WTC11 (cell line): ENCODE data around the gene TSPAN18. TPM values are rescaled to one million over a fixed set of nuclear protein-coding genes. Genes with fewer than 3 reads are reported as not detected.

Experiments used
- ATAC-seq: fragments of 200-7000 bp; cut with Tn5 transposase; 2 replicates; pipeline ENCODE4 v1.10.0; 2021; ENCODE audit warnings: mild to moderate bottlenecking, moderate library complexity
- CTCF ChIA-PET: fragments of 300-600 bp; sonication (Branson Sonifier 250); formaldehyde crosslinking; loops from one replicate; lab custom pipeline; 2021; ENCODE audit warnings: antibody characterized with exemption; lab: Charles Lee
- POLR2A ChIA-PET: fragments of 350-600 bp; sonication (Branson Sonifier 250); formaldehyde crosslinking; loops from one replicate; lab custom pipeline; 2021; ENCODE audit warnings: antibody characterized with exemption; lab: Charles Lee
- DNase-seq: peaks from one replicate; pipeline ENCODE4 v3.0.0; 2021; ENCODE audit warnings: low spot score
- H3K27ac Mint-ChIP-seq: 2 replicates; pipeline ENCODE4 v1.8.0; 2021; ENCODE audit warnings: mixed read lengths
- H3K27me3 Mint-ChIP-seq: 2 replicates; pipeline ENCODE4 v1.8.0; 2021; ENCODE audit warnings: low read depth, mild to moderate bottlenecking, moderate library complexity, mixed read lengths
- H3K36me3 Mint-ChIP-seq: 2 replicates; pipeline ENCODE4 v1.8.0; 2021; ENCODE audit warnings: mixed read lengths
- H3K4me1 Mint-ChIP-seq: 2 replicates; pipeline ENCODE4 v1.8.0; 2022; ENCODE audit warnings: mixed read lengths
- H3K4me3 Mint-ChIP-seq: 2 replicates; pipeline ENCODE4 v1.8.0; 2021; ENCODE audit warnings: mild to moderate bottlenecking, moderate library complexity, mixed read lengths
- H3K9me3 Mint-ChIP-seq: 2 replicates; pipeline ENCODE4 v1.8.0; 2021; ENCODE audit warnings: mixed read lengths
- ATF6 ChIP-seq: sonication (generic); formaldehyde crosslinking; IDR thresholded peaks from 2 replicates; pipeline ENCODE4 v1.8.1; 2023; ENCODE audit warnings: mild to moderate bottlenecking, missing genetic modification reagents
- E2F4 ChIP-seq: sonication (generic); formaldehyde crosslinking; IDR thresholded peaks from 2 replicates; pipeline ENCODE4 v1.8.1; 2022; ENCODE audit warnings: low read depth, mild to moderate bottlenecking, moderate library complexity, missing genetic modification reagents, borderline replicate concordance
- GABPB1 ChIP-seq: sonication (generic); formaldehyde crosslinking; IDR thresholded peaks from 2 replicates; pipeline ENCODE4 v1.8.1; 2023; ENCODE audit warnings: mild to moderate bottlenecking, missing genetic modification reagents
- MXD4 ChIP-seq: fragments of 250-450 bp; sonication (Bioruptor Pico); IDR thresholded peaks from 2 replicates; pipeline ENCODE4 v1.8.0; 2021; ENCODE audit warnings: mild to moderate bottlenecking, moderate library complexity, borderline replicate concordance
- NFE2L1 ChIP-seq: sonication (generic); formaldehyde crosslinking; IDR thresholded peaks from 2 replicates; pipeline ENCODE4 v1.8.1; 2023; ENCODE audit warnings: missing genetic modification reagents
- NR3C1 ChIP-seq: sonication (generic); formaldehyde crosslinking; conservative IDR thresholded peaks from 2 replicates; pipeline ENCODE4 v1.8.1; 2023; ENCODE audit warnings: low read depth, mild to moderate bottlenecking, missing genetic modification reagents
- SMAD3 ChIP-seq: sonication (generic); formaldehyde crosslinking; IDR thresholded peaks from 2 replicates; pipeline ENCODE4 v1.8.0; 2022; ENCODE audit warnings: missing genetic modification reagents, mild to moderate bottlenecking, borderline replicate concordance
- TP53 ChIP-seq: sonication (generic); formaldehyde crosslinking; IDR thresholded peaks from 2 replicates; pipeline ENCODE4 v1.8.1; 2023; ENCODE audit warnings: mild to moderate bottlenecking, missing genetic modification reagents
- ZBTB43 ChIP-seq: sonication (generic); formaldehyde crosslinking; IDR thresholded peaks from 2 replicates; pipeline ENCODE4 v1.8.1; 2023; ENCODE audit warnings: mild to moderate bottlenecking, missing genetic modification reagents
- ZNF121 ChIP-seq: sonication (generic); formaldehyde crosslinking; IDR thresholded peaks from 2 replicates; pipeline ENCODE4 v1.8.0; 2023; ENCODE audit warnings: missing genetic modification reagents
- ZNF317 ChIP-seq: sonication (generic); formaldehyde crosslinking; IDR thresholded peaks from 2 replicates; pipeline ENCODE4 v1.8.1; 2023; ENCODE audit warnings: low read depth, mild to moderate bottlenecking, moderate library complexity, missing genetic modification reagents, borderline replicate concordance
- ZNF396 ChIP-seq: fragments of 250-450 bp; sonication (Bioruptor Pico); IDR thresholded peaks from 2 replicates; pipeline ENCODE4 v1.8.0; 2021; ENCODE audit warnings: mild to moderate bottlenecking, moderate library complexity, borderline replicate concordance
- ZNF425 ChIP-seq: fragments of 250-450 bp; sonication (Bioruptor Pico); conservative IDR thresholded peaks from 2 replicates; pipeline ENCODE4 v1.9.0; 2021; ENCODE audit warnings: mild to moderate bottlenecking
- ZNF671 ChIP-seq: fragments of 250-450 bp; sonication (Bioruptor Pico); IDR thresholded peaks from 2 replicates; pipeline ENCODE4 v1.8.0; 2021; ENCODE audit warnings: mild to moderate bottlenecking
- ZSCAN18 ChIP-seq: fragments of 250-450 bp; sonication (Bioruptor Pico); IDR thresholded peaks from 2 replicates; pipeline ENCODE4 v2.1.2; 2022; ENCODE audit warnings: mild to moderate bottlenecking, moderate library complexity
- total RNA-seq: library from RNA; stranded (reverse); gene quantifications from 3 replicates; pipeline ENCODE4 v1.2.3, GENCODE V29; 2021
- TF ChIP-seq, protein P1 (sequence below): sonication (generic); formaldehyde crosslinking; conservative IDR thresholded peaks from 2 replicates; pipeline ENCODE4 v1.8.1; 2023; ENCODE audit warnings: mild to moderate bottlenecking, low read depth, missing genetic modification reagents, moderate library complexity
- TF ChIP-seq, protein P2 (sequence below): fragments of 250-450 bp; sonication (Bioruptor Pico); IDR thresholded peaks from 2 replicates; pipeline ENCODE4 v1.8.0; 2021; ENCODE audit warnings: mild to moderate bottlenecking

The TSPAN18 gene
- total RNA-seq, 1 experiment from 2014 or later, result 44.7 TPM

DNA sequence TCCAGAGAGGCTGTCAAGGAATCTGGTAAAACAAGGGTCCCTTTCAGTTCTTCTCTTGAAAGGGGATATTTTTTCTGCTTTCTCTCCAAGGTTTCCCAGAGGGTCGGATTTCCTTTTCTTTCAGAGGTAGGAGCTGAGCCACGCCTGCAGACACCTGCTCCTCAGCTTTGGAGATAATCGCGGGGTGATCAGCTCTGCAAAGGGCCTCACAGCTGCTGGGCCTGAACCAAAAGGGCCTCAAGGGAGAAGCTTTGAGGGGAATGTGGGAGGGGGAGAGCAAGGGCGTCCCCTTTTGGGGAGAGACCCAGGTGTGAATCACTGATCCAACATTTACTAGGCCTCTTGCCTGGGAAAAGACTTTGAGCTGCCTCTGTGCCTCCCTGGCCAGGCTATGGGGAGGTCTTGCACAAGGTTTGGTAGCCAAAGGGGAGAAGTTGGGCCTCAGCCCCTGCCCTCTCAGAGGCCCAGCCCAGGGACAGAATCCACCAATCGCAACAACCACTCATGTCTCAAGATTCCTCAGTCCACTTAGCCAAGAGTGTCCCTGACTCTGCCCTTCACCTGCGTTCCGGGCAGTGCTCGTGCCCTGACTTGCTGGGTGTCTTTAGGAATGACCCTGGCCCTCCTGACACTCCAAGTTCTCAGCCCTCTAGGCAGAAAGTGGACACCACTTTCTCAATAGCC, 237.9 kb downstream of the TSPAN18 start (continued):
- no peak for TF ChIP-seq ATF6 (CRISPR knock-in tag)
- TF ChIP-seq ZNF671 (CRISPR knock-in tag), result no peak

GRCh38 chr11:44966694-44967093, 239.9 kb downstream of the TSPAN18 start:
- no peaks in the 10 kb centered on the region for H3K9me3 Mint-ChIP-seq
- ATAC-seq (no peak), DNase-seq (no peak)
- H3K4me3 Mint-ChIP-seq, result no peak overlapping the region
- ChIA-PET POLR2A (no interaction called here), CTCF (interaction anchor here (1.3 kb wide), 2 partner anchors 9 to 30 kb away, joined by 3 to 4 read pairs; no protein-coding TSS in a partner anchor)
- no peaks in the 10 kb centered on the region for H3K27me3 Mint-ChIP-seq
- no peaks in the 10 kb centered on the region for H3K36me3 Mint-ChIP-seq
- H3K27ac Mint-ChIP-seq, result no peak overlapping the region
- TF ChIP-seq ZNF425 (CRISPR knock-in tag) (no peak), TP53 (no peak), ZNF317 (no peak), ZSCAN18 (CRISPR knock-in tag) (no peak), NFE2L1 (CRISPR knock-in tag) (no peak), MXD4 (CRISPR knock-in tag) (no peak), ZNF121 (CRISPR knock-in tag) (no peak), ZBTB43 (no peak), E2F4 (CRISPR knock-in tag) (no peak), ATF6 (CRISPR knock-in tag) (no peak), GABPB1 (CRISPR knock-in tag) (no peak), NR3C1 (CRISPR knock-in tag) (no peak), SMAD3 (no peak), ZNF396 (CRISPR knock-in tag) (no peak)
- TF ChIP-seq, protein P1, sequence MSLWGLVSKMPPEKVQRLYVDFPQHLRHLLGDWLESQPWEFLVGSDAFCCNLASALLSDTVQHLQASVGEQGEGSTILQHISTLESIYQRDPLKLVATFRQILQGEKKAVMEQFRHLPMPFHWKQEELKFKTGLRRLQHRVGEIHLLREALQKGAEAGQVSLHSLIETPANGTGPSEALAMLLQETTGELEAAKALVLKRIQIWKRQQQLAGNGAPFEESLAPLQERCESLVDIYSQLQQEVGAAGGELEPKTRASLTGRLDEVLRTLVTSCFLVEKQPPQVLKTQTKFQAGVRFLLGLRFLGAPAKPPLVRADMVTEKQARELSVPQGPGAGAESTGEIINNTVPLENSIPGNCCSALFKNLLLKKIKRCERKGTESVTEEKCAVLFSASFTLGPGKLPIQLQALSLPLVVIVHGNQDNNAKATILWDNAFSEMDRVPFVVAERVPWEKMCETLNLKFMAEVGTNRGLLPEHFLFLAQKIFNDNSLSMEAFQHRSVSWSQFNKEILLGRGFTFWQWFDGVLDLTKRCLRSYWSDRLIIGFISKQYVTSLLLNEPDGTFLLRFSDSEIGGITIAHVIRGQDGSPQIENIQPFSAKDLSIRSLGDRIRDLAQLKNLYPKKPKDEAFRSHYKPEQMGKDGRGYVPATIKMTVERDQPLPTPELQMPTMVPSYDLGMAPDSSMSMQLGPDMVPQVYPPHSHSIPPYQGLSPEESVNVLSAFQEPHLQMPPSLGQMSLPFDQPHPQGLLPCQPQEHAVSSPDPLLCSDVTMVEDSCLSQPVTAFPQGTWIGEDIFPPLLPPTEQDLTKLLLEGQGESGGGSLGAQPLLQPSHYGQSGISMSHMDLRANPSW (CRISPR knock-in tag), result no peak
- TF ChIP-seq, protein P2, sequence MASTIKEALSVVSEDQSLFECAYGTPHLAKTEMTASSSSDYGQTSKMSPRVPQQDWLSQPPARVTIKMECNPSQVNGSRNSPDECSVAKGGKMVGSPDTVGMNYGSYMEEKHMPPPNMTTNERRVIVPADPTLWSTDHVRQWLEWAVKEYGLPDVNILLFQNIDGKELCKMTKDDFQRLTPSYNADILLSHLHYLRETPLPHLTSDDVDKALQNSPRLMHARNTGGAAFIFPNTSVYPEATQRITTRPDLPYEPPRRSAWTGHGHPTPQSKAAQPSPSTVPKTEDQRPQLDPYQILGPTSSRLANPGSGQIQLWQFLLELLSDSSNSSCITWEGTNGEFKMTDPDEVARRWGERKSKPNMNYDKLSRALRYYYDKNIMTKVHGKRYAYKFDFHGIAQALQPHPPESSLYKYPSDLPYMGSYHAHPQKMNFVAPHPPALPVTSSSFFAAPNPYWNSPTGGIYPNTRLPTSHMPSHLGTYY (CRISPR knock-in tag), result no peak
- peaks cover 34% of the 10 kb centered on the region for H3K4me1 Mint-ChIP-seq
